GM19455 (cell line): ENCODE results near the gene CHMP2A.
"Not testable (repeated sequence)": the region's sequence is repeated elsewhere in the genome, so short reads cannot be mapped to it uniquely, and the experiment has no call there.

Experiments used
- ATAC-seq: cut with Tn5 transposase; IDR thresholded peaks from one replicate; pipeline ENCODE4 v1.9.1; 2021; ENCODE audit not compliant: unreplicated experiment

CHMP2A gene

GRCh38 chr19:58513694-58514563, 41.0 kb downstream of the CHMP2A start:
- ATAC-seq: peak; percentile 59

DNA sequence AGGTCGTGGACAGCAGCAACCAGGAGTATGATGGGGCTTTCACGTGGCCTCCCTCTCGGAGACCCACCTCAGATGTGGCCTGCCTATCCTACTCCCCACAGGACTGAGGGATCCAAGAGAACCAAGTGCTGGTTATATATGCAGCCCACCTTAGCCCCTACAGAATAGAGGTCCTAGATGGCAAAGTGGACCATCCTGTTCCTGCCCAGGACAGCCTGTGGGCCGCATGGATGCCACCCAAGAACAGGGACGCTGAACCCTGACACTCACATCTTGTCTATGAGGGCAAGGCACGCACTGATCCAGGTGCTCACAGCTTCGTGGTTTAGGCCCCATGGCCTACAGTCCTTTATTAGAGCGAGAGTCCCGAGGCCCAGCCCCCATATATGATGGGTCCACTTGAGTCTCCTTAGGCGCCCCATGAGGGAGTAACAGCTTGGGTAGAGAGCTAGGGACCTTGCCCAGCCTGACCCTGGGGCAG, 41.7 kb downstream of the CHMP2A start:
- ATAC-seq: no peak

GRCh38 chr19:58511353-58512208, 43.3 kb downstream of the CHMP2A start, which contains the start of gene SLC27A5:
Gene SLC27A5, minus strand, starts transcription at chr19:58511992. Its CDS starts 37 bp downstream, at chr19:58511955.
- no peak for ATAC-seq

DNA sequence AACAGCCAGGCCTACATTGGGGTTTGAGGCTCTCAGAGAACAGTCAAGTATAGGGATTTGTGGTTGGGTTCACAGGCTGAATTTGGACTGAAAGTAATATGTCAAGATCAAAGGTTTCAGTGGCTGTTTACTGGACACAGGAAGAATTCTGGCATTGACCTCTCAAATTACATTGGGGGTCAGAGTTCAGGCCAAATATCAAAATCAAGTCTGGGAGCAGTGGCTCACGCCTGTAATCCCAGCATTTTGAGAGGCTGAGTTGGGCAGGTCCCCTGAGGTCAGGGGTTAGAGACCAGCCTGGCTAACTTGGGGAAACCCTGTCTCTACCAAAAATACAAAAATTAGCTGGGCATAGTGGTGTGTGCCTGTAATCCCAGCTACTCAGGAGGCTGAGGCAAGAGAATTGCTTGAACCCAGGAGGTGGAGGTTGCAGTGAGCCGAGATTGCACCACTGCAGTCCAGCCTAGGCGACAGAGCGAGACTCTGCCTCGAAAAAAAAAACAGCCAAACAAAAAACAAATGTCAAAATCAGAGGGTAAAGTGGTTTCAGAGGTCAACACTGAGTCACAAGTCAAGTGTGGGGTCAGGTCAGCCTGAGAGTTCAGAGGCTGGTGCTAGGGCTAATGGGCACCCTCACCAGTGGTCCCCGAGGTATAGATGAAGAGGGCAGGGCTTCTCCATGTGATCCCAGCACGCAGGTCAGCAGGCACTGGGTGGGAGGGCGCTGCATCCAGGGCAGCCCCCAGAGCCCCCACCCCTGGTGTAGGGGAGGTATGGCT, 44.6 kb downstream of the CHMP2A start:
- no peak for ATAC-seq

- no peak for ATAC-seq
Observed at GRCh38 chr19:58509731-58510083, 45.2 kb downstream of the CHMP2A start.

DNA sequence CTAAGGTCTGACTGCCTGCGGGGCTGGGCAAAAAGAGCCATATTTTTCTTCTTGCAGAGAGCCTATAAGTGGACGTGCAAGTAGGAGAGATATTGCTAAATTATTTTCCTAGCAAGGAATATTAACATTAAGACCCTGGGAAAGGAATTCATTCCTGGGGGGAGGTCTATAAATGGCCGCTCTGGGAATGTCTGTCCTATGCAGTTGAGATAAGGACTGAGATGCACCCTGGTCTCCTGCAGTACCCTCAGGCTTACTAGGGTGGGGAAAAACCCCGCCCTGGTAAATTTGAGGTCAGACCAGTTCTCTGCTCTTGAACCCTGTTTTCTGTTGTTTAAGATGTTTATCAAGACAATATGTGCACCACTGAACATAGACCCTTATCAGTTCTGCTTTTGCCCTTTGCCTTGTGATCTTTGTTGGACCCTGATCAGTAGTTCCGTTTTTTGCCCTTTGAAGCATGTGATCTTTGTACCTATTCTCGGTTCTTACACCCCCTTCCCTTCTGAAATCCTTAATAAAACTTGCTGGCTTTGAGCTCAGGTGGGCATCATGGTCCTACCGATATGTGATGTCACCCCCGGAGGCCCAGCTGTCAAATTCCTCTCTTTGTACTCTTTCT, 47.2 kb downstream of the CHMP2A start:
- ATAC-seq: not testable (repeated sequence)
